Measurements from ENCODE around the gene DPP9.

DNA sequence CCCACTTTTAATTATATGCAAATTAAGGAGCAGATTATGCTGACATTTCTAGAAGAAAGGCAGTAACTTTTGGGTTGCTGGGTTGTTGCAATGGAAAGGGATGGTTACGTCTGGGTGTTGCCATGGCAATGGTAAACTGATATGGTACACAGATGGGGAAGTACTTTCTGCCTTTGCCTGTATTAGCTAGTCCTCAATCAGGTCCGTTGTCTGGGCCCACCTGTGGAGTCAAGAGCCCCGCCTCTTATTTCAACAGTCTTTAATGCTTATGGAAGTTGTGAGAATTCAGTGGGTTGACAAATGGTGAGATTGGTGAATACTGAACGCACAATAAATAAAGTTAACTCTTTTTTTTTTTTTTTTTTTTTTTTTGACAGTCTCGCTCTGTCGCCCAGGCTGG lies 30.6 kb upstream of the DPP9 start:
- no peak for TF ChIP-seq EZH2phosphoT487 (IDR thresholded peaks at IDR 0.05; ENCODE audit: borderline replicate concordance, low read depth, low read length)
- TF ChIP-seq, protein P1, sequence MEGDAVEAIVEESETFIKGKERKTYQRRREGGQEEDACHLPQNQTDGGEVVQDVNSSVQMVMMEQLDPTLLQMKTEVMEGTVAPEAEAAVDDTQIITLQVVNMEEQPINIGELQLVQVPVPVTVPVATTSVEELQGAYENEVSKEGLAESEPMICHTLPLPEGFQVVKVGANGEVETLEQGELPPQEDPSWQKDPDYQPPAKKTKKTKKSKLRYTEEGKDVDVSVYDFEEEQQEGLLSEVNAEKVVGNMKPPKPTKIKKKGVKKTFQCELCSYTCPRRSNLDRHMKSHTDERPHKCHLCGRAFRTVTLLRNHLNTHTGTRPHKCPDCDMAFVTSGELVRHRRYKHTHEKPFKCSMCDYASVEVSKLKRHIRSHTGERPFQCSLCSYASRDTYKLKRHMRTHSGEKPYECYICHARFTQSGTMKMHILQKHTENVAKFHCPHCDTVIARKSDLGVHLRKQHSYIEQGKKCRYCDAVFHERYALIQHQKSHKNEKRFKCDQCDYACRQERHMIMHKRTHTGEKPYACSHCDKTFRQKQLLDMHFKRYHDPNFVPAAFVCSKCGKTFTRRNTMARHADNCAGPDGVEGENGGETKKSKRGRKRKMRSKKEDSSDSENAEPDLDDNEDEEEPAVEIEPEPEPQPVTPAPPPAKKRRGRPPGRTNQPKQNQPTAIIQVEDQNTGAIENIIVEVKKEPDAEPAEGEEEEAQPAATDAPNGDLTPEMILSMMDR (conservative IDR thresholded peaks at IDR 0.05; ENCODE audit: low read length): no peak

Data from OCI-LY7 (cell line).